GM23338 (cell line): ENCODE results near the gene ARG1. TPM values are rescaled to one million over a fixed set of nuclear protein-coding genes. Genes with fewer than 3 reads are reported as not detected.

Source experiments
- EZH2phosphoT487 ChIP-seq: fragments of 200-600 bp; sonication (generic); IDR thresholded peaks from one replicate; pipeline ENCODE4 v1.8.1; 2018; ENCODE audit warnings: antibody characterized with exemption; ENCODE audit not compliant: unreplicated experiment
- NANOG ChIP-seq: IDR thresholded peaks from 2 replicates; pipeline ENCODE4 v1.6.1; 2016; ENCODE audit warnings: antibody characterized with exemption, borderline replicate concordance
- ZNF114 ChIP-seq: fragments of 250-450 bp; sonication (Bioruptor Pico); IDR thresholded peaks from 2 replicates; pipeline ENCODE4 v1.5.0; 2020; ENCODE audit warnings: mild to moderate bottlenecking, moderate library complexity
- polyA plus RNA-seq: library from polyadenylated mRNA; unstranded; fragments of >200 nt; fragmentation: Nextera tagmentation; extraction: Ambion mirVana; gene quantifications from 2 replicates; pipeline ENCODE4 v1.2.1, GENCODE V29; 2016
- total RNA-seq: library from RNA; depleted of rRNA; stranded (reverse); fragments of >200 nt; shearing (Covaris generic); gene quantifications from 2 replicates; pipeline ENCODE4 v1.2.3, GENCODE V29; 2014
- TF ChIP-seq, protein P1 (sequence below): fragments of 250-450 bp; sonication (Bioruptor Pico); IDR thresholded peaks from 2 replicates; pipeline ENCODE4 v1.5.0; 2020; ENCODE audit warnings: mild to moderate bottlenecking, moderate library complexity
- TF ChIP-seq, protein P2 (sequence below): IDR thresholded peaks from one replicate; pipeline ENCODE4 v1.6.1; 2018; ENCODE audit warnings: antibody characterized with exemption; ENCODE audit not compliant: unreplicated experiment
- TF ChIP-seq, protein P3 (sequence below), 2 experiments: fragments of 200-600 bp in 1 of 2; sonication (generic) in 1 of 2; conservative IDR thresholded peaks; 2 replicates each; pipeline versions ENCODE4 v1.5.1 to v1.6.1; 2016 to 2017; ENCODE audit warnings: antibody characterized with exemption in 2 of 2, low read depth in 2 of 2, mild to moderate bottlenecking in 2 of 2, moderate library complexity in 1 of 2

ARG1 gene
- total and polyA plus RNA-seq, 2 experiments from 2014 or later = 0.18 TPM; not detected in 1

DNA sequence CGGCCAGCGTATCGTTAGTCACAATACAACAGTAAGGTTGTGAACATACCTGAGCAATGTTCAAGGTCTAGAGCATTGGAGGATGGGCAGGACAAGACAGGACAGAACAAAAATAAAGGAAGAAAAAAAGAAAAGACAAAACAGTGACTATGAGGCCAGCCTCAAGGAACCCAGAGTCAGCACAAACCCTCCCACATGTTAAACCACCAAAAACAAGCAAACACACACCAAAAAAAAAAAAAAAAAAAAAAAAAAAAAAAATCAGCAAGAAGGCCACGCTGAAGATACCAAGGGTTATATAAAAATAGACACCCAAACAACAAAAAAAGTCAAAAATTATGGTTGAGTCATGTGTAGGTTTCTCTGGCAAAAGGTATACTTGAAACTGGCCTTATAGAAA lies 42.2 kb downstream of the ARG1 start (continued):
- TF ChIP-seq, protein P1, sequence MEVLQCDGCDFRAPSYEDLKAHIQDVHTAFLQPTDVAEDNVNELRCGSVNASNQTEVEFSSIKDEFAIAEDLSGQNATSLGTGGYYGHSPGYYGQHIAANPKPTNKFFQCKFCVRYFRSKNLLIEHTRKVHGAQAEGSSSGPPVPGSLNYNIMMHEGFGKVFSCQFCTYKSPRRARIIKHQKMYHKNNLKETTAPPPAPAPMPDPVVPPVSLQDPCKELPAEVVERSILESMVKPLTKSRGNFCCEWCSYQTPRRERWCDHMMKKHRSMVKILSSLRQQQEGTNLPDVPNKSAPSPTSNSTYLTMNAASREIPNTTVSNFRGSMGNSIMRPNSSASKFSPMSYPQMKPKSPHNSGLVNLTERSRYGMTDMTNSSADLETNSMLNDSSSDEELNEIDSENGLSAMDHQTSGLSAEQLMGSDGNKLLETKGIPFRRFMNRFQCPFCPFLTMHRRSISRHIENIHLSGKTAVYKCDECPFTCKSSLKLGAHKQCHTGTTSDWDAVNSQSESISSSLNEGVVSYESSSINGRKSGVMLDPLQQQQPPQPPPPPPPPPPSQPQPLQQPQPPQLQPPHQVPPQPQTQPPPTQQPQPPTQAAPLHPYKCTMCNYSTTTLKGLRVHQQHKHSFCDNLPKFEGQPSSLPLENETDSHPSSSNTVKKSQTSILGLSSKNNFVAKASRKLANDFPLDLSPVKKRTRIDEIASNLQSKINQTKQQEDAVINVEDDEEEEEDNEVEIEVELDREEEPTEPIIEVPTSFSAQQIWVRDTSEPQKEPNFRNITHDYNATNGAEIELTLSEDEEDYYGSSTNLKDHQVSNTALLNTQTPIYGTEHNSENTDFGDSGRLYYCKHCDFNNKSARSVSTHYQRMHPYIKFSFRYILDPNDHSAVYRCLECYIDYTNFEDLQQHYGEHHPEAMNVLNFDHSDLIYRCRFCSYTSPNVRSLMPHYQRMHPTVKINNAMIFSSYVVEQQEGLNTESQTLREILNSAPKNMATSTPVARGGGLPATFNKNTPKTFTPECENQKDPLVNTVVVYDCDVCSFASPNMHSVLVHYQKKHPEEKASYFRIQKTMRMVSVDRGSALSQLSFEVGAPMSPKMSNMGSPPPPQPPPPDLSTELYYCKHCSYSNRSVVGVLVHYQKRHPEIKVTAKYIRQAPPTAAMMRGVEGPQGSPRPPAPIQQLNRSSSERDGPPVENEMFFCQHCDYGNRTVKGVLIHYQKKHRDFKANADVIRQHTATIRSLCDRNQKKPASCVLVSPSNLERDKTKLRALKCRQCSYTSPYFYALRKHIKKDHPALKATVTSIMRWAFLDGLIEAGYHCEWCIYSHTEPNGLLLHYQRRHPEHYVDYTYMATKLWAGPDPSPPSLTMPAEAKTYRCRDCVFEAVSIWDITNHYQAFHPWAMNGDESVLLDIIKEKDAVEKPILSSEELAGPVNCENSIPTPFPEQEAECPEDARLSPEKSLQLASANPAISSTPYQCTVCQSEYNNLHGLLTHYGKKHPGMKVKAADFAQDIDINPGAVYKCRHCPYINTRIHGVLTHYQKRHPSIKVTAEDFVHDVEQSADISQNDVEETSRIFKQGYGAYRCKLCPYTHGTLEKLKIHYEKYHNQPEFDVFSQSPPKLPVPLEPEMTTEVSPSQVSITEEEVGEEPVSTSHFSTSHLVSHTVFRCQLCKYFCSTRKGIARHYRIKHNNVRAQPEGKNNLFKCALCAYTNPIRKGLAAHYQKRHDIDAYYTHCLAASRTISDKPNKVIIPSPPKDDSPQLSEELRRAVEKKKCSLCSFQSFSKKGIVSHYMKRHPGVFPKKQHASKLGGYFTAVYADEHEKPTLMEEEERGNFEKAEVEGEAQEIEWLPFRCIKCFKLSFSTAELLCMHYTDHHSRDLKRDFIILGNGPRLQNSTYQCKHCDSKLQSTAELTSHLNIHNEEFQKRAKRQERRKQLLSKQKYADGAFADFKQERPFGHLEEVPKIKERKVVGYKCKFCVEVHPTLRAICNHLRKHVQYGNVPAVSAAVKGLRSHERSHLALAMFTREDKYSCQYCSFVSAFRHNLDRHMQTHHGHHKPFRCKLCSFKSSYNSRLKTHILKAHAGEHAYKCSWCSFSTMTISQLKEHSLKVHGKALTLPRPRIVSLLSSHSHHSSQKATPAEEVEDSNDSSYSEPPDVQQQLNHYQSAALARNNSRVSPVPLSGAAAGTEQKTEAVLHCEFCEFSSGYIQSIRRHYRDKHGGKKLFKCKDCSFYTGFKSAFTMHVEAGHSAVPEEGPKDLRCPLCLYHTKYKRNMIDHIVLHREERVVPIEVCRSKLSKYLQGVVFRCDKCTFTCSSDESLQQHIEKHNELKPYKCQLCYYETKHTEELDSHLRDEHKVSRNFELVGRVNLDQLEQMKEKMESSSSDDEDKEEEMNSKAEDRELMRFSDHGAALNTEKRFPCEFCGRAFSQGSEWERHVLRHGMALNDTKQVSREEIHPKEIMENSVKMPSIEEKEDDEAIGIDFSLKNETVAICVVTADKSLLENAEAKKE (CRISPR knock-in tag) = no peak
- TF ChIP-seq ZNF114 (no peak), EZH2phosphoT487 (no peak), NANOG (no peak)
- TF ChIP-seq, protein P2, sequence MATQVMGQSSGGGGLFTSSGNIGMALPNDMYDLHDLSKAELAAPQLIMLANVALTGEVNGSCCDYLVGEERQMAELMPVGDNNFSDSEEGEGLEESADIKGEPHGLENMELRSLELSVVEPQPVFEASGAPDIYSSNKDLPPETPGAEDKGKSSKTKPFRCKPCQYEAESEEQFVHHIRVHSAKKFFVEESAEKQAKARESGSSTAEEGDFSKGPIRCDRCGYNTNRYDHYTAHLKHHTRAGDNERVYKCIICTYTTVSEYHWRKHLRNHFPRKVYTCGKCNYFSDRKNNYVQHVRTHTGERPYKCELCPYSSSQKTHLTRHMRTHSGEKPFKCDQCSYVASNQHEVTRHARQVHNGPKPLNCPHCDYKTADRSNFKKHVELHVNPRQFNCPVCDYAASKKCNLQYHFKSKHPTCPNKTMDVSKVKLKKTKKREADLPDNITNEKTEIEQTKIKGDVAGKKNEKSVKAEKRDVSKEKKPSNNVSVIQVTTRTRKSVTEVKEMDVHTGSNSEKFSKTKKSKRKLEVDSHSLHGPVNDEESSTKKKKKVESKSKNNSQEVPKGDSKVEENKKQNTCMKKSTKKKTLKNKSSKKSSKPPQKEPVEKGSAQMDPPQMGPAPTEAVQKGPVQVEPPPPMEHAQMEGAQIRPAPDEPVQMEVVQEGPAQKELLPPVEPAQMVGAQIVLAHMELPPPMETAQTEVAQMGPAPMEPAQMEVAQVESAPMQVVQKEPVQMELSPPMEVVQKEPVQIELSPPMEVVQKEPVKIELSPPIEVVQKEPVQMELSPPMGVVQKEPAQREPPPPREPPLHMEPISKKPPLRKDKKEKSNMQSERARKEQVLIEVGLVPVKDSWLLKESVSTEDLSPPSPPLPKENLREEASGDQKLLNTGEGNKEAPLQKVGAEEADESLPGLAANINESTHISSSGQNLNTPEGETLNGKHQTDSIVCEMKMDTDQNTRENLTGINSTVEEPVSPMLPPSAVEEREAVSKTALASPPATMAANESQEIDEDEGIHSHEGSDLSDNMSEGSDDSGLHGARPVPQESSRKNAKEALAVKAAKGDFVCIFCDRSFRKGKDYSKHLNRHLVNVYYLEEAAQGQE = no peak
- TF ChIP-seq, protein P3, sequence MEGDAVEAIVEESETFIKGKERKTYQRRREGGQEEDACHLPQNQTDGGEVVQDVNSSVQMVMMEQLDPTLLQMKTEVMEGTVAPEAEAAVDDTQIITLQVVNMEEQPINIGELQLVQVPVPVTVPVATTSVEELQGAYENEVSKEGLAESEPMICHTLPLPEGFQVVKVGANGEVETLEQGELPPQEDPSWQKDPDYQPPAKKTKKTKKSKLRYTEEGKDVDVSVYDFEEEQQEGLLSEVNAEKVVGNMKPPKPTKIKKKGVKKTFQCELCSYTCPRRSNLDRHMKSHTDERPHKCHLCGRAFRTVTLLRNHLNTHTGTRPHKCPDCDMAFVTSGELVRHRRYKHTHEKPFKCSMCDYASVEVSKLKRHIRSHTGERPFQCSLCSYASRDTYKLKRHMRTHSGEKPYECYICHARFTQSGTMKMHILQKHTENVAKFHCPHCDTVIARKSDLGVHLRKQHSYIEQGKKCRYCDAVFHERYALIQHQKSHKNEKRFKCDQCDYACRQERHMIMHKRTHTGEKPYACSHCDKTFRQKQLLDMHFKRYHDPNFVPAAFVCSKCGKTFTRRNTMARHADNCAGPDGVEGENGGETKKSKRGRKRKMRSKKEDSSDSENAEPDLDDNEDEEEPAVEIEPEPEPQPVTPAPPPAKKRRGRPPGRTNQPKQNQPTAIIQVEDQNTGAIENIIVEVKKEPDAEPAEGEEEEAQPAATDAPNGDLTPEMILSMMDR (conservative IDR thresholded peaks at IDR 0.05; ENCODE audit: low read depth in 2 of 2) = no peak
